HepG2 (cell line): Measurements from ENCODE around the gene ST8SIA2. TPM values are rescaled to one million over a fixed set of nuclear protein-coding genes. Genes with fewer than 3 reads are reported as not detected.

Experiments
- ATAC-seq: fragments of 200-7000 bp; cut with Tn5 transposase; 3 replicates; pipeline ENCODE4 v1.9.1; 2020; ENCODE audit warnings: mild to moderate bottlenecking, moderate library complexity
- BruUV-seq: library from RNA; stranded (reverse); fragments of 400-500 nt; replicated peaks from 2 replicates; lab custom pipeline; 2021; lab: Mats Ljungman, UMichigan
- CTCF ChIA-PET: fragments of 300-600 bp; formaldehyde crosslinking; extraction: SDS; loops from one replicate; lab custom pipeline; 2021; ENCODE audit warnings: low total read pairs, inconsistent platforms, low intra/inter-chr PET ratio; lab: Yijun Ruan, JAX
- POLR2A ChIA-PET: fragments of 350-600 bp; sonication (Branson Sonifier 250); formaldehyde crosslinking; loops from one replicate; lab custom pipeline; 2020; ENCODE audit warnings: antibody characterized with exemption, inconsistent platforms; lab: Yijun Ruan, JAX
- DNase-seq: peaks from one replicate; pipeline ENCODE4 v3.0.0-alpha.2; 2015; ENCODE audit warnings: low spot score
- FAIRE-seq: peaks from 3 replicates; lab custom pipeline; 2011; peaks lifted over from hg19 to GRCh38; lab: Jason Lieb, UNC
- H2AFZ ChIP-seq: one replicate; pipeline ENCODE4 v1.6.1; 2011; ENCODE audit warnings: low read length, inconsistent platforms
- H3K27ac ChIP-seq: fragments of 300-600 bp; 3 replicates; pipeline ENCODE4 v1.8.0; 2011; ENCODE audit warnings: mixed run types, mild to moderate bottlenecking, mixed read lengths, low read length, inconsistent platforms; ENCODE audit not compliant: insufficient read depth; ENCODE audit errors: extremely low read length
- H3K27me3 ChIP-seq, 2 experiments: fragments of 200-600 bp in 1 of 2; 2 replicates in 1 of 2; 3 replicates in 1 of 2; pipeline versions ENCODE4 v1.6.0 to v1.8.0; 2011; ENCODE audit warnings: low read length in 2 of 2, mild to moderate bottlenecking in 2 of 2, moderate library complexity in 2 of 2, inconsistent platforms in 1 of 2; ENCODE audit not compliant: insufficient read depth in 2 of 2, control insufficient read depth in 1 of 2
- H3K36me3 ChIP-seq, 2 experiments: fragments of 200-600 bp in 1 of 2; replicated peaks in 1 of 2; 2 replicates in 1 of 2; 3 replicates in 1 of 2; pipeline versions ENCODE4 v1.5.1 to v1.8.0; 2011; ENCODE audit warnings: low read length in 2 of 2, inconsistent platforms in 1 of 2; ENCODE audit not compliant: insufficient read depth in 2 of 2, control insufficient read depth in 1 of 2
- H3K4me1 ChIP-seq: 2 replicates; pipeline ENCODE4 v1.5.1; 2012; ENCODE audit warnings: low read length, inconsistent platforms; ENCODE audit not compliant: insufficient read depth
- H3K4me2 ChIP-seq: 2 replicates; pipeline ENCODE4 v1.6.0; 2011; ENCODE audit warnings: low read depth, low read length, inconsistent platforms
- H3K4me3 ChIP-seq, 3 experiments: fragments of 200-600 bp in 1 of 3; sonication (generic), shearing (Covaris generic) in 1 of 3; replicated peaks in 1 of 3; 2 replicates each; pipeline ENCODE4 v1.5.1; 2011 to 2016; ENCODE audit warnings: low read length in 3 of 3, inconsistent platforms in 2 of 3, low read depth in 2 of 3, mild to moderate bottlenecking in 2 of 3, control low read depth in 1 of 3, mixed read lengths in 1 of 3; ENCODE audit not compliant: insufficient read depth in 1 of 3
- H3K79me2 ChIP-seq: one replicate; pipeline ENCODE4 v1.6.1; 2011; ENCODE audit warnings: low read length, inconsistent platforms; ENCODE audit not compliant: insufficient read depth
- H3K9ac ChIP-seq: 2 replicates; pipeline ENCODE4 v1.6.0; 2011; ENCODE audit warnings: mild to moderate bottlenecking, low read depth, low read length, inconsistent platforms; ENCODE audit not compliant: insufficient read depth
- H3K9me3 ChIP-seq: 2 replicates; pipeline ENCODE4 v1.5.1; 2012; ENCODE audit warnings: mild to moderate bottlenecking, low read length
- H4K20me1 ChIP-seq: 2 replicates; pipeline ENCODE4 v1.6.0; 2011; ENCODE audit warnings: inconsistent platforms, mild to moderate bottlenecking, low read length, moderate library complexity; ENCODE audit not compliant: insufficient read depth
- ATF6 ChIP-seq: sonication (generic); formaldehyde crosslinking; conservative IDR thresholded peaks from 2 replicates; pipeline ENCODE4 v1.4.0; 2020; ENCODE audit warnings: missing genetic modification reagents
- BCL6 ChIP-seq: IDR thresholded peaks from 2 replicates; pipeline ENCODE4 v1.6.1; 2016; ENCODE audit warnings: missing genetic modification reagents, missing compliant biosample characterization
- DPF2 ChIP-seq: sonication (generic); formaldehyde crosslinking; IDR thresholded peaks from 2 replicates; pipeline ENCODE4 v1.4.0; 2020; ENCODE audit warnings: mild to moderate bottlenecking, low read depth, missing genetic modification reagents, borderline replicate concordance
- FOXM1 ChIP-seq: sonication (generic); formaldehyde crosslinking; IDR thresholded peaks from 2 replicates; pipeline ENCODE4 v1.5.0; 2020; ENCODE audit warnings: missing genetic modification reagents
- HIC2 ChIP-seq: sonication (generic); formaldehyde crosslinking; IDR thresholded peaks from 2 replicates; pipeline ENCODE4 v1.9.0; 2022; ENCODE audit warnings: low read depth, missing genetic modification reagents
- NFE2L1 ChIP-seq: sonication (generic); formaldehyde crosslinking; IDR thresholded peaks from 2 replicates; pipeline ENCODE4 v1.4.0; 2020; ENCODE audit warnings: missing genetic modification reagents, mild to moderate bottlenecking, borderline replicate concordance
- THAP7 ChIP-seq: sonication (generic); formaldehyde crosslinking; IDR thresholded peaks from 2 replicates; pipeline ENCODE4 v1.8.1; 2023; ENCODE audit warnings: mild to moderate bottlenecking, missing genetic modification reagents
- XBP1 ChIP-seq: sonication (generic); formaldehyde crosslinking; IDR thresholded peaks from 2 replicates; pipeline ENCODE4 v1.5.0; 2020; ENCODE audit warnings: missing genetic modification reagents
- ZFYVE20 ChIP-seq: sonication (generic); formaldehyde crosslinking; IDR thresholded peaks from 2 replicates; pipeline ENCODE4 v1.8.0; 2023; ENCODE audit warnings: low read depth, mild to moderate bottlenecking, moderate library complexity, missing genetic modification reagents, borderline replicate concordance
- ZMYM2 ChIP-seq: sonication (generic); formaldehyde crosslinking; IDR thresholded peaks from 2 replicates; pipeline ENCODE4 v1.8.0; 2022; ENCODE audit warnings: mild to moderate bottlenecking, missing genetic modification reagents
- ZNF17 ChIP-seq: sonication (generic); formaldehyde crosslinking; IDR thresholded peaks from 2 replicates; pipeline ENCODE4 v1.5.0; 2020; ENCODE audit warnings: mild to moderate bottlenecking, missing genetic modification reagents
- ZNF232 ChIP-seq: sonication (generic); formaldehyde crosslinking; IDR thresholded peaks from 2 replicates; pipeline ENCODE4 v1.4.0; 2020; ENCODE audit warnings: missing genetic modification reagents, borderline replicate concordance
- ZNF562 ChIP-seq: sonication (generic); formaldehyde crosslinking; IDR thresholded peaks from 2 replicates; pipeline ENCODE4 v1.8.0; 2022; ENCODE audit warnings: missing genetic modification reagents, borderline replicate concordance
- ZNF678 ChIP-seq: sonication (generic); formaldehyde crosslinking; IDR thresholded peaks from 2 replicates; pipeline ENCODE4 v1.4.0; 2020; ENCODE audit warnings: mild to moderate bottlenecking, missing genetic modification reagents
- ZNF766 ChIP-seq: sonication (generic); formaldehyde crosslinking; IDR thresholded peaks from 2 replicates; pipeline ENCODE4 v1.5.0; 2020; ENCODE audit warnings: missing genetic modification reagents, borderline replicate concordance
- ZNF879 ChIP-seq: sonication (generic); formaldehyde crosslinking; IDR thresholded peaks from 2 replicates; pipeline ENCODE4 v1.8.1; 2023; ENCODE audit warnings: missing genetic modification reagents
- WGBS: methylation state at CpG from one replicate; pipeline ENCODE4 v1.1.6; 2017; ENCODE audit warnings: low lambda C conversion rate; 5-methylcytosine and 5-hydroxymethylcytosine counted together
- in situ Hi-C: cut with HindIII; loops from 2 replicates; pipeline ENCODE4 v1.10.0; 2017; ENCODE audit warnings: low pct_unique_long_range_greater_than_20kb; ENCODE audit not compliant: extremely low pct_ligation_motif_present
- intact Hi-C: fragments of 100-400 bp; cut with micrococcal nuclease; formaldehyde crosslinking; loops from one replicate; pipeline ENCODE4 v1.10.0; 2022; ENCODE audit not compliant: unreplicated experiment
- polyA plus RNA-seq, 8 experiments: library from polyadenylated mRNA; depleted of rRNA in 3 of 8; stranded (reverse) in 7 of 8; unstranded in 1 of 8; fragments of >200 nt; fragmentation: Illumina TruSeq in 4 of 8; extraction: Trizol in 4 of 8; gene quantifications; 2 replicates each; pipeline versions ENCODE4 v1.2.1 to v1.2.3, GENCODE V29; 2011 to 2016; ENCODE audit warnings: low read depth in 4 of 8, missing spikeins in 1 of 8, mixed read lengths in 1 of 8; ENCODE audit not compliant: insufficient read depth in 1 of 8
- total RNA-seq, 5 experiments: library from RNA; depleted of rRNA; stranded (reverse); fragments of >200 nt; fragmentation: Illumina TruSeq; extraction: Trizol; gene quantifications; 2 replicates each; pipeline ENCODE4 v1.2.3, GENCODE V29; 2016; ENCODE audit warnings: low read depth in 1 of 5

ST8SIA2 gene
- total and polyA plus RNA-seq, 2 of the 13 experiments (the other 11 are each of a cell fraction or from before 2014, with no cell fraction given) = not detected

GRCh38 chr15:92407321-92407720 lies 13.6 kb downstream of the ST8SIA2 start:
- WGBS = 21% methylated on average over 6 of the region's 6 CpGs
- no peak overlapping the region for H3K9ac ChIP-seq
- no peak for TF ChIP-seq BCL6 (CRISPR knock-in tag)
- no peak for TF ChIP-seq XBP1 (CRISPR knock-in tag)
- TF ChIP-seq NFE2L1 (CRISPR knock-in tag) = no peak
- no peak for TF ChIP-seq ZNF766
- no peak for TF ChIP-seq ZNF562 (CRISPR knock-in tag)
- TF ChIP-seq ZNF879 (CRISPR knock-in tag) = no peak
- TF ChIP-seq, all 625 proteins: peak for 0
- in situ Hi-C loops (no loop called here), intact Hi-C loops (no loop called here)
- H3K27ac ChIP-seq = no peak overlapping the region
- peaks cover 1 to 30% of the 10 kb centered on the region in 2 experiments; a peak in 3 of 5 replicates for H3K27me3 ChIP-seq
- no peaks in the 10 kb centered on the region for H3K36me3 ChIP-seq
- FAIRE-seq = no peak
- H3K4me1 ChIP-seq = no peaks in the 10 kb centered on the region
- no peak for ATAC-seq
- ChIA-PET POLR2A (no interaction called here), CTCF (no interaction called here)
- no peak for DNase-seq
- no peak overlapping the region for H3K4me3 ChIP-seq
- no peak overlapping the region for H2AFZ ChIP-seq
- H3K9me3 ChIP-seq = no peaks in the 10 kb centered on the region
- H3K79me2 ChIP-seq = no peaks in the 10 kb centered on the region
- H3K4me2 ChIP-seq = no peak overlapping the region
- H4K20me1 ChIP-seq = no peaks in the 10 kb centered on the region
- BruUV-seq = no TSS peak

- Histone ChIP-seq H3K79me2 (no peaks in the 10 kb centered on the region), H3K4me3 (no peak overlapping the region), H3K9ac (no peak overlapping the region), H2AFZ (no peak overlapping the region), H3K4me2 (no peak overlapping the region), H3K27ac (no peak overlapping the region), H4K20me1 (no peaks in the 10 kb centered on the region), H3K27me3 (peaks cover 1 to 25% of the 10 kb centered on the region in 2 experiments; a peak in 3 of 5 replicates), H3K9me3 (no peaks in the 10 kb centered on the region), H3K36me3 (no peaks in the 10 kb centered on the region), H3K4me1 (no peaks in the 10 kb centered on the region)
- intact Hi-C loops (no loop called here), in situ Hi-C loops (no loop called here)
- WGBS = 2% methylated on average over 5 of the region's 5 CpGs
- no TSS peak for BruUV-seq
- FAIRE-seq (no peak), DNase-seq (no peak), ATAC-seq (no peak)
- POLR2A ChIA-PET = no interaction called here
- CTCF ChIA-PET = no interaction called here
- TF ChIP-seq ZMYM2 (CRISPR knock-in tag) (no peak), ZNF232 (CRISPR knock-in tag) (no peak), NFE2L1 (CRISPR knock-in tag) (no peak), FOXM1 (CRISPR knock-in tag) (no peak), DPF2 (CRISPR knock-in tag) (no peak), HIC2 (no peak), THAP7 (CRISPR knock-in tag) (no peak), ZNF678 (no peak), ZFYVE20 (CRISPR knock-in tag) (no peak), ATF6 (CRISPR knock-in tag) (no peak), ZNF17 (CRISPR knock-in tag) (no peak)
Measured at GRCh38 chr15:92407916-92408315, 14.2 kb downstream of the ST8SIA2 start.
